ENCODE results near the gene PDIA2. TPM values are rescaled to one million over a fixed set of nuclear protein-coding genes. Genes with fewer than 3 reads are reported as not detected.

PDIA2 gene
- 10 to 100 TPM in 1 of 4 donors, 1 to 10 TPM in 3; 2.1 to 10.0 (median 2.3) TPM for total RNA-seq
- 0.91 TPM for polyA plus RNA-seq
- long read RNA-seq, donor 1, partial matches to known transcripts: 1 of 3 reads
- long read RNA-seq, donor 1, other reads (novel, unspliced or antisense): 1 of 3 reads
- long read RNA-seq, donor 2, partial matches to known transcripts: 0 of 4 reads
- long read RNA-seq, donor 2, other reads (novel, unspliced or antisense): 3 of 4 reads
- long read RNA-seq, donor 3, transcript PDIA2-201 (11 exons, 1,698 nt): major isoform, 10 of 16 reads
- long read RNA-seq, donor 3, partial matches to known transcripts: 1 of 16 reads
- long read RNA-seq, donor 3, other reads (novel, unspliced or antisense): 5 of 16 reads
- long read RNA-seq, donor 4, transcript PDIA2-201 (11 exons, 1,698 nt): major isoform, 7 of 15 reads
- long read RNA-seq, donor 4, partial matches to known transcripts: 2 of 15 reads
- long read RNA-seq, donor 4, other reads (novel, unspliced or antisense): 6 of 15 reads

- Histone ChIP-seq H3K27me3 (ENCODE audit: control insufficient read depth, insufficient read depth) (no peaks in the 10 kb centered on the region), H3K9me3 (ENCODE audit: control insufficient read depth, low read length) (no peaks in the 10 kb centered on the region), H3K27ac (ENCODE audit: low read length) (no peak within 1 kb of the TSS), H3K4me1 (ENCODE audit: control insufficient read depth, insufficient read depth, low read length) (no peaks in the 10 kb centered on the region), H3K4me3 (ENCODE audit: low read length) (no peak within 1 kb of the TSS)
- 71% methylated on average over 25 of the region's 25 CpGs for WGBS
- no peak for ATAC-seq
- no peak for DNase-seq
- intact Hi-C loops (cut with DNase I): no loop called here
These were observed at the start of gene PDIA2 for GRCh38 chr16:283033-283805. PDIA2 (plus strand) TSS chr16:283164; CDS start chr16:283170, 6 bp downstream.

GRCh38 chr16:234468-235305 is 48.3 kb upstream of the PDIA2 start, which contains the start of gene FAM234A:
FAM234A (plus strand) TSS chr16:234821; CDS start chr16:254414, 19,593 bp downstream.
- H3K4me3 ChIP-seq (ENCODE audit: low read length): peak within 1 kb of the TSS; percentile 81
- H3K27me3 ChIP-seq (ENCODE audit: control insufficient read depth, insufficient read depth): no peaks in the 10 kb centered on the region
- ATAC-seq (peak; percentile 95 to 96), DNase-seq (peak; percentile 96 to 98 (median 97))
- H3K4me1 ChIP-seq (ENCODE audit: control insufficient read depth, insufficient read depth, low read length): no peaks in the 10 kb centered on the region
- H3K27ac ChIP-seq (ENCODE audit: low read length): peak within 1 kb of the TSS; percentile 90
- under 1% methylated on average over 85 of the region's 85 CpGs for WGBS
- intact Hi-C loops (cut with DNase I): loop anchor here in 2 of 4 donors (5.0 to 10.0 kb wide), 2 partner anchors 118 to 120 kb away; partner anchors contain the start of gene AXIN1 (in 2 of the 2)
- no peaks in the 10 kb centered on the region for H3K9me3 ChIP-seq (ENCODE audit: control insufficient read depth, low read length)

DNA sequence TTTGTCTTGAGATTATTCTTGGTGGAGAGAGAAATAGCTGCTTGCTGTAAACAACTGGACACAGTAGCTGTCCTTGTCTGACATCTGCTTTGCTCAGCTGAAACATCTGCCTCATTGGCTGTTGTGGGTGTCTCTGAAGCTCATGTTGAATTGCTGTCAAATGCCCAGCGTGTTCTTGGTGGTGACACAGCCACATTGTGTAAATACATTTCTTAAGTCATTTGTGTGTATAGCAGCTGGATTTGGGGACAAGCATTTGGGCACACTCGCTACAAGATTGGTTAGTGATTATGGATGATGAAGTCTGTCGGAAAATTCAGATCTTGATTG is 43.1 kb upstream of the PDIA2 start:
- intact Hi-C loops (cut with DNase I): loop anchor here in 2 of 4 donors (5.0 to 10.0 kb wide), 2 partner anchors 112 to 115 kb away; partner anchors contain the start of gene AXIN1 (in 2 of the 2)
- H3K4me1 ChIP-seq (ENCODE audit: control insufficient read depth, insufficient read depth, low read length): peaks cover 6% of the 10 kb centered on the region

DNA sequence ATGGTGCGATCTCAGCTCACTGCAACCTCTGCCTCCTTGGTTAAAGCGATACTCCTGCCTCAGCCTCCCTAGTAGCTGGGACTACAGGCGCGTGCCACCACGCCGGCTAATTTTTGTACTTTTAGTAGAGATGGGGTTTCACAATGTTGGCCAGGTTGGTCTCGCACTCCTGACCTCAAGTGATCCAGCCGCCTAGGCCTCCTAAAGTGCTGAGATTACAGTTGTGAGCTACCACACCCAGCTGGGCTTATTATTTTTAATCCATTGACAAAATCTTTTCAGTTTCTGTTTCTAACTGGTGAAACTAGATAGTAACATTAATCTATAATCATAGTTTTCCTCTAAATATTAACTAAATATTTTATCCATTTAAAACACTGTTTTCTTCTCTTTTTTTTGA is 42.4 kb upstream of the PDIA2 start:
- H3K4me3 ChIP-seq (ENCODE audit: low read length): no peak overlapping the region
- ATAC-seq (no peak), DNase-seq (peak in 1 of 3 donors; percentile 14)
- peaks cover 6% of the 10 kb centered on the region for H3K4me1 ChIP-seq (ENCODE audit: control insufficient read depth, insufficient read depth, low read length)
- peak overlapping the region; percentile 32 for H3K27ac ChIP-seq (ENCODE audit: low read length)
- 93% methylated on average over 8 of the region's 8 CpGs for WGBS
- intact Hi-C loops (cut with DNase I): no loop called here
- H3K27me3 ChIP-seq (ENCODE audit: control insufficient read depth, insufficient read depth): no peaks in the 10 kb centered on the region
- H3K9me3 ChIP-seq (ENCODE audit: control insufficient read depth, low read length): no peaks in the 10 kb centered on the region

More for the DNA sequence above, 43.1 kb upstream of the PDIA2 start:
- Histone ChIP-seq H3K4me3 (ENCODE audit: low read length) (no peak overlapping the region), H3K27me3 (ENCODE audit: control insufficient read depth, insufficient read depth) (no peaks in the 10 kb centered on the region), H3K27ac (ENCODE audit: low read length) (peak overlapping the region; percentile 74), H3K9me3 (ENCODE audit: control insufficient read depth, low read length) (no peaks in the 10 kb centered on the region)
- WGBS: 63% methylated on average over 3 of the region's 3 CpGs
- ATAC-seq: no peak
- DNase-seq: peak in 1 of 3 donors; percentile 4

GRCh38 chr16:242281-242680 is 40.7 kb upstream of the PDIA2 start:
- peak overlapping the region; percentile 48 for H3K27ac ChIP-seq (ENCODE audit: low read length)

DNA sequence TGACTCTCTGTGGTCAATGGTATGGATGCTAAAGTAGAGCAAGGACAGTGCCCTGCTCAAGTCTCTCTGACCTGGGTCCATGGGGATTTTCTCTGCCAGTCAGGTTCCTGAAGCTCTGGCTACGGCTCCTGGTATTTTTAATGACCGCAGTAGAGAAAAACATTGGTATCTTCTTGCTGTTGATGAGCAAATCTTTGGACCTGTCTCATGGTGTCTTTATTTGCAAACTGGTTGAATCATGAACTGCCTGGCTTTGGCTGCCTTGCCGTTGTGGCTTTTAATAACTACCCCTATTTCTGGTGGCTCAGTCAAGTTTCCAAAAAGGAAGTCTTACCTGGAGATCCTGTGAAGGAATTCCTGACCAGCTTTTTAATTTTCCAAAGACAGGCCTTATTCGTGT is 39.6 kb upstream of the PDIA2 start:
- intact Hi-C loops (cut with DNase I): no loop called here
- H3K27me3 ChIP-seq (ENCODE audit: control insufficient read depth, insufficient read depth): no peaks in the 10 kb centered on the region
- H3K4me3 ChIP-seq (ENCODE audit: low read length): no peak overlapping the region
- H3K27ac ChIP-seq (ENCODE audit: low read length): peak overlapping the region; percentile 27
- no peaks in the 10 kb centered on the region for H3K9me3 ChIP-seq (ENCODE audit: control insufficient read depth, low read length)
- peaks cover 6% of the 10 kb centered on the region for H3K4me1 ChIP-seq (ENCODE audit: control insufficient read depth, insufficient read depth, low read length)
- DNase-seq (no peak), ATAC-seq (no peak)
- WGBS: 74% methylated on average over 4 of the region's 4 CpGs

More at GRCh38 chr16:242281-242680, 40.7 kb upstream of the PDIA2 start:
- Histone ChIP-seq H3K9me3 (ENCODE audit: control insufficient read depth, low read length) (no peaks in the 10 kb centered on the region), H3K27me3 (ENCODE audit: control insufficient read depth, insufficient read depth) (no peaks in the 10 kb centered on the region), H3K4me1 (ENCODE audit: control insufficient read depth, insufficient read depth, low read length) (peaks cover 6% of the 10 kb centered on the region), H3K4me3 (ENCODE audit: low read length) (no peak overlapping the region)
- intact Hi-C loops (cut with DNase I): no loop called here
- DNase-seq (peak in 1 of 3 donors; percentile 17), ATAC-seq (peak in 1 of 2 donors; percentile 3)
- WGBS: 85% methylated on average over 10 of the region's 10 CpGs

DNA sequence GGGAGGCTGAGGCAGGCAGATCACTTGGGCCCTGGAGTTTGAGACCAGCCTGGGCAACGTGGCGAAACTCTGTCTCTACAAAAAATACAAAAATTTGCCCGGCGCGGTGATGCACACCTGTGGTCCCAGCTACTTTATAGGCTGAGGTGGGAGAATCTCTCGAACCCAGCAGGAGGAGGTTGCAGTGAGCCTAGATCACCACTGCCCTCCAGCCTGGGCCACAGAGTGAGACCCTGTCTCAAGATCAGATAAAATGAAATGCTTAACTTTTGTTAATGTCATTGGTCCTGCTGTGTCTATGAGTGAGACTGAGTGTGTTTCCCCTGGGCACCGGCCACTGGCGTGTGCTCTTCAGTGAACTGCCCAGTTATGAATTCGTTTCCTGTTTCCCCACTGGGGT is 37.9 kb upstream of the PDIA2 start:
- WGBS: 90% methylated on average over 9 of the region's 9 CpGs
- no peak for ATAC-seq
- DNase-seq: peak in 1 of 3 donors; percentile 18
- Histone ChIP-seq H3K27ac (ENCODE audit: low read length) (no peak overlapping the region), H3K27me3 (ENCODE audit: control insufficient read depth, insufficient read depth) (no peaks in the 10 kb centered on the region), H3K4me1 (ENCODE audit: control insufficient read depth, insufficient read depth, low read length) (peaks cover 6% of the 10 kb centered on the region), H3K9me3 (ENCODE audit: control insufficient read depth, low read length) (no peaks in the 10 kb centered on the region), H3K4me3 (ENCODE audit: low read length) (no peak overlapping the region)
- intact Hi-C loops (cut with DNase I): no loop called here

- ATAC-seq: no peak
- WGBS: 95% methylated on average over 12 of the region's 12 CpGs
- H3K27me3 ChIP-seq (ENCODE audit: control insufficient read depth, insufficient read depth): no peaks in the 10 kb centered on the region
- H3K27ac ChIP-seq (ENCODE audit: low read length): no peak overlapping the region
- DNase-seq: peak in 1 of 3 donors; percentile 2
- H3K9me3 ChIP-seq (ENCODE audit: control insufficient read depth, low read length): no peaks in the 10 kb centered on the region
- no peaks in the 10 kb centered on the region for H3K4me1 ChIP-seq (ENCODE audit: control insufficient read depth, insufficient read depth, low read length)
- intact Hi-C loops (cut with DNase I): no loop called here
- no peak overlapping the region for H3K4me3 ChIP-seq (ENCODE audit: low read length)
These were observed 35.9 kb upstream of the PDIA2 start for GRCh38 chr16:247027-247426.

- no peak overlapping the region for H3K27ac ChIP-seq (ENCODE audit: low read length)
- intact Hi-C loops (cut with DNase I): no loop called here
- 91% methylated on average over 12 of the region's 12 CpGs for whole genome bisulfite sequencing
- no peak overlapping the region for H3K4me3 ChIP-seq (ENCODE audit: low read length)
- no peaks in the 10 kb centered on the region for H3K9me3 ChIP-seq (ENCODE audit: control insufficient read depth, low read length)
- no peaks in the 10 kb centered on the region for H3K27me3 ChIP-seq (ENCODE audit: control insufficient read depth, insufficient read depth)
- DNase-seq (peak in 2 of 3 donors; percentile 35 to 56), ATAC-seq (no peak)
- peaks cover 2% of the 10 kb centered on the region for H3K4me1 ChIP-seq (ENCODE audit: control insufficient read depth, insufficient read depth, low read length)
These were observed 33.5 kb upstream of the PDIA2 start for GRCh38 chr16:249431-249830.
